GM19193 (cell line): ENCODE data around the gene GSN.

Experiments used
- POLR2A ChIP-seq: IDR thresholded peaks from 4 replicates; pipeline ENCODE4 v1.6.1; 2011; ENCODE audit not compliant: insufficient read depth, insufficient read length; ENCODE audit errors: extremely low read depth

GSN gene

GRCh38 chr9:121349009-121349408, 81.0 kb downstream of the GSN start:
- no peak for TF ChIP-seq POLR2A

GRCh38 chr9:121350036-121350435, 82.1 kb downstream of the GSN start:
- TF ChIP-seq POLR2A = no peak

GRCh38 chr9:121350993-121351561, 83.1 kb downstream of the GSN start:
- TF ChIP-seq POLR2A = no peak

GRCh38 chr9:121353241-121354061, 85.5 kb downstream of the GSN start:
- TF ChIP-seq POLR2A = no peak

GRCh38 chr9:121354141-121354540, 86.2 kb downstream of the GSN start:
- no peak for TF ChIP-seq POLR2A

GRCh38 chr9:121354762-121355161, 86.8 kb downstream of the GSN start:
- no peak for TF ChIP-seq POLR2A

- no peak for TF ChIP-seq POLR2A
These were observed 89.0 kb downstream of the GSN start for GRCh38 chr9:121357011-121357410.

- TF ChIP-seq POLR2A = no peak
These were observed 90.8 kb downstream of the GSN start for GRCh38 chr9:121358751-121359150.

GRCh38 chr9:121359351-121360294, 91.7 kb downstream of the GSN start:
- no peak for TF ChIP-seq POLR2A

GRCh38 chr9:121360601-121361374, 92.8 kb downstream of the GSN start:
- TF ChIP-seq POLR2A = no peak

- no peak for TF ChIP-seq POLR2A
These were observed 95.1 kb downstream of the GSN start for GRCh38 chr9:121362813-121363621.

GRCh38 chr9:121363622-121363961, 95.6 kb downstream of the GSN start:
- no peak for TF ChIP-seq POLR2A

- no peak for TF ChIP-seq POLR2A
These were observed 96.1 kb downstream of the GSN start for GRCh38 chr9:121364077-121364476.

- no peak for TF ChIP-seq POLR2A
These were observed 96.9 kb downstream of the GSN start for GRCh38 chr9:121364886-121365285.
